UCSD-AML1 (cell line): ENCODE data around the gene NUMA1.

Experiments
- DNase-seq: peaks from one replicate; lab custom pipeline; 2025; ENCODE audit not compliant: unreplicated experiment; lab: John Stamatoyannopoulos, UW

The NUMA1 gene

GRCh38 chr11:72024069-72024754 is 56.1 kb downstream of the NUMA1 start:
- no peak for DNase-seq

- no peak for DNase-seq
Measured at GRCh38 chr11:72023335-72023734, 57.0 kb downstream of the NUMA1 start.

GRCh38 chr11:72018171-72018570 is 62.2 kb downstream of the NUMA1 start:
- DNase-seq = no peak

GRCh38 chr11:72015511-72016061 is 64.8 kb downstream of the NUMA1 start:
- DNase-seq = peak; percentile 37

GRCh38 chr11:72014761-72015320 is 65.5 kb downstream of the NUMA1 start:
- no peak for DNase-seq

- DNase-seq = no peak
Measured at GRCh38 chr11:72013765-72014711, 66.3 kb downstream of the NUMA1 start.

- DNase-seq = no peak
Measured at GRCh38 chr11:72012897-72013721, 67.2 kb downstream of the NUMA1 start.

- DNase-seq = no peak
Measured at GRCh38 chr11:72012091-72012630, 68.2 kb downstream of the NUMA1 start.

GRCh38 chr11:72010529-72011233 is 69.7 kb downstream of the NUMA1 start:
- no peak for DNase-seq

- no peak for DNase-seq
Measured at GRCh38 chr11:72009156-72009555, 71.2 kb downstream of the NUMA1 start.

GRCh38 chr11:72008728-72009127 is 71.6 kb downstream of the NUMA1 start:
- DNase-seq = no peak

- DNase-seq = no peak
Measured at GRCh38 chr11:72007587-72007986, 72.8 kb downstream of the NUMA1 start.

GRCh38 chr11:72007089-72007476 is 73.3 kb downstream of the NUMA1 start:
- no peak for DNase-seq

GRCh38 chr11:72006309-72007088 is 73.8 kb downstream of the NUMA1 start:
- no peak for DNase-seq

- no peak for DNase-seq
Measured at GRCh38 chr11:72005347-72006260, 74.7 kb downstream of the NUMA1 start.

GRCh38 chr11:72004515-72005346 is 75.6 kb downstream of the NUMA1 start:
- no peak for DNase-seq

GRCh38 chr11:72003776-72004171 is 76.6 kb downstream of the NUMA1 start:
- DNase-seq = no peak
